ENCODE measurements around the gene ARHGAP42.

DNA sequence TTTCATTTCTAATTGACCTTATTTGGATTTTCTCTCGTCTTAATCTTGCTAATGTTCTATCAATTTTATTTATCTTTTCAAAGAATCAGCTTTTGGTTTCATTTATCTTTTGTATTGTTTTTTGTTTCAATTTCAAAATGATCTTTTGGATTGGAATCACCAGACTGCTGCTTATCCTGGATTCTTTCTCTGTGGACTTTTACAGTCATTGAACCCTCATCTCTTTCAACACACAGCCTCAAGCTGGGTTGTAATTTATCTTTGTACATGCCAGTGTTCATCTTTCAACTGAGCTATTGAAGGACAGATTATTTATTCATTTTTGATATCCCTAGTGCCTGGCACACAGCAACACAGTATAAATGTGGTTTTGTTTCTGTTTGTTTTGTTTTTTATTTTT, 195.9 kb downstream of the ARHGAP42 start:
- TF ChIP-seq, protein P1, sequence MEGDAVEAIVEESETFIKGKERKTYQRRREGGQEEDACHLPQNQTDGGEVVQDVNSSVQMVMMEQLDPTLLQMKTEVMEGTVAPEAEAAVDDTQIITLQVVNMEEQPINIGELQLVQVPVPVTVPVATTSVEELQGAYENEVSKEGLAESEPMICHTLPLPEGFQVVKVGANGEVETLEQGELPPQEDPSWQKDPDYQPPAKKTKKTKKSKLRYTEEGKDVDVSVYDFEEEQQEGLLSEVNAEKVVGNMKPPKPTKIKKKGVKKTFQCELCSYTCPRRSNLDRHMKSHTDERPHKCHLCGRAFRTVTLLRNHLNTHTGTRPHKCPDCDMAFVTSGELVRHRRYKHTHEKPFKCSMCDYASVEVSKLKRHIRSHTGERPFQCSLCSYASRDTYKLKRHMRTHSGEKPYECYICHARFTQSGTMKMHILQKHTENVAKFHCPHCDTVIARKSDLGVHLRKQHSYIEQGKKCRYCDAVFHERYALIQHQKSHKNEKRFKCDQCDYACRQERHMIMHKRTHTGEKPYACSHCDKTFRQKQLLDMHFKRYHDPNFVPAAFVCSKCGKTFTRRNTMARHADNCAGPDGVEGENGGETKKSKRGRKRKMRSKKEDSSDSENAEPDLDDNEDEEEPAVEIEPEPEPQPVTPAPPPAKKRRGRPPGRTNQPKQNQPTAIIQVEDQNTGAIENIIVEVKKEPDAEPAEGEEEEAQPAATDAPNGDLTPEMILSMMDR (IDR thresholded peaks at IDR 0.05) = no peak
- no peak for TF ChIP-seq POLR2A (IDR thresholded peaks at IDR 0.05)
